Thyroid gland (tissue), 4 donors: ENCODE data around the gene RPL22.

Experiments
- POLR2A ChIP-seq, 2 donors: fragments of 450-650 bp; IDR thresholded peaks; one replicate each; pipeline ENCODE4 v1.6.1; 2017; ENCODE audit warnings: antibody characterized with exemption in 2 of 2, mild to moderate bottlenecking in 2 of 2, moderate library complexity in 1 of 2
- TF ChIP-seq, protein P1 (sequence below), 6 experiments: fragments of 200-600 bp in 3 of 6; fragments of 450-650 bp in 3 of 6; sonication (generic) in 3 of 6; IDR thresholded peaks; one replicate each; pipeline ENCODE4 v1.5.1; 2016 to 2019; ENCODE audit warnings: antibody characterized with exemption in 6 of 6, mild to moderate bottlenecking in 2 of 6, inconsistent platforms in 1 of 6, moderate library complexity in 1 of 6

DNA sequence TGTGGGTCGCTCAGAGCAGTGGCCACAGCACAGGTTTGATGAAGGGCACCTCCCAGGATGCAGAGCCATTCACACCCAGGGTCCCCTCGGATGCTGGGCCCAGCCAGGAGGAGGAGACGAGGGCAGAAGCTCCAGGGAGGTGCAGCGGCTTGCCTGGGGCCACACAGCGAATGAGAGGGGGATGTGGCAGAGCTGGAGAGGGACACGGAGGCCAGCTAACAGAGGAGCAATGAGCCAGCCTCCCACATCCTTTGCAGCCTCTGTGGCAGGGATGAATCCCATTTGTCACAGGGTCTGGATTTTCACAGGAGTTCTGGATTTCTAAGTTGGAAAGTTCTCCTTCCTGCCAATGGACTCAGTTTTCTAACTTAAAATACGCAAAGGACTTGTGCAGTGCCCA is 55.2 kb downstream of the RPL22 start:
- TF ChIP-seq POLR2A (IDR thresholded peaks at IDR 0.05) = no peak
- TF ChIP-seq, protein P1, sequence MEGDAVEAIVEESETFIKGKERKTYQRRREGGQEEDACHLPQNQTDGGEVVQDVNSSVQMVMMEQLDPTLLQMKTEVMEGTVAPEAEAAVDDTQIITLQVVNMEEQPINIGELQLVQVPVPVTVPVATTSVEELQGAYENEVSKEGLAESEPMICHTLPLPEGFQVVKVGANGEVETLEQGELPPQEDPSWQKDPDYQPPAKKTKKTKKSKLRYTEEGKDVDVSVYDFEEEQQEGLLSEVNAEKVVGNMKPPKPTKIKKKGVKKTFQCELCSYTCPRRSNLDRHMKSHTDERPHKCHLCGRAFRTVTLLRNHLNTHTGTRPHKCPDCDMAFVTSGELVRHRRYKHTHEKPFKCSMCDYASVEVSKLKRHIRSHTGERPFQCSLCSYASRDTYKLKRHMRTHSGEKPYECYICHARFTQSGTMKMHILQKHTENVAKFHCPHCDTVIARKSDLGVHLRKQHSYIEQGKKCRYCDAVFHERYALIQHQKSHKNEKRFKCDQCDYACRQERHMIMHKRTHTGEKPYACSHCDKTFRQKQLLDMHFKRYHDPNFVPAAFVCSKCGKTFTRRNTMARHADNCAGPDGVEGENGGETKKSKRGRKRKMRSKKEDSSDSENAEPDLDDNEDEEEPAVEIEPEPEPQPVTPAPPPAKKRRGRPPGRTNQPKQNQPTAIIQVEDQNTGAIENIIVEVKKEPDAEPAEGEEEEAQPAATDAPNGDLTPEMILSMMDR (IDR thresholded peaks at IDR 0.05) = no peak
